ENCODE results near the gene TUB.

TUB gene

GRCh38 chr11:8095371-8095770 lies 14.4 kb downstream of the TUB start:
- H3K4me3 ChIP-seq (ENCODE audit: low read depth, low read length): no peak overlapping the region
- TF ChIP-seq, protein P1, sequence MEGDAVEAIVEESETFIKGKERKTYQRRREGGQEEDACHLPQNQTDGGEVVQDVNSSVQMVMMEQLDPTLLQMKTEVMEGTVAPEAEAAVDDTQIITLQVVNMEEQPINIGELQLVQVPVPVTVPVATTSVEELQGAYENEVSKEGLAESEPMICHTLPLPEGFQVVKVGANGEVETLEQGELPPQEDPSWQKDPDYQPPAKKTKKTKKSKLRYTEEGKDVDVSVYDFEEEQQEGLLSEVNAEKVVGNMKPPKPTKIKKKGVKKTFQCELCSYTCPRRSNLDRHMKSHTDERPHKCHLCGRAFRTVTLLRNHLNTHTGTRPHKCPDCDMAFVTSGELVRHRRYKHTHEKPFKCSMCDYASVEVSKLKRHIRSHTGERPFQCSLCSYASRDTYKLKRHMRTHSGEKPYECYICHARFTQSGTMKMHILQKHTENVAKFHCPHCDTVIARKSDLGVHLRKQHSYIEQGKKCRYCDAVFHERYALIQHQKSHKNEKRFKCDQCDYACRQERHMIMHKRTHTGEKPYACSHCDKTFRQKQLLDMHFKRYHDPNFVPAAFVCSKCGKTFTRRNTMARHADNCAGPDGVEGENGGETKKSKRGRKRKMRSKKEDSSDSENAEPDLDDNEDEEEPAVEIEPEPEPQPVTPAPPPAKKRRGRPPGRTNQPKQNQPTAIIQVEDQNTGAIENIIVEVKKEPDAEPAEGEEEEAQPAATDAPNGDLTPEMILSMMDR (IDR thresholded peaks at IDR 0.05; ENCODE audit: insufficient read depth, low read depth, low read length, missing control alignments): no peak
- no peak for DNase-seq (ENCODE audit: low read depth)

- TF ChIP-seq, protein P1 (IDR thresholded peaks at IDR 0.05; ENCODE audit: insufficient read depth, low read depth, low read length, missing control alignments): no peak
These were observed 15.0 kb downstream of the TUB start for GRCh38 chr11:8095806-8096522.

GRCh38 chr11:8096575-8096974 lies 15.6 kb downstream of the TUB start:
- TF ChIP-seq, protein P1 (IDR thresholded peaks at IDR 0.05; ENCODE audit: insufficient read depth, low read depth, low read length, missing control alignments): no peak
- no peak overlapping the region for H3K4me3 ChIP-seq (ENCODE audit: low read depth, low read length)
- no peak for DNase-seq (ENCODE audit: low read depth)

More at GRCh38 chr11:8095806-8096522, 15.0 kb downstream of the TUB start:
- no peak for DNase-seq (ENCODE audit: low read depth)
- H3K4me3 ChIP-seq (ENCODE audit: low read depth, low read length): no peak overlapping the region

DNA sequence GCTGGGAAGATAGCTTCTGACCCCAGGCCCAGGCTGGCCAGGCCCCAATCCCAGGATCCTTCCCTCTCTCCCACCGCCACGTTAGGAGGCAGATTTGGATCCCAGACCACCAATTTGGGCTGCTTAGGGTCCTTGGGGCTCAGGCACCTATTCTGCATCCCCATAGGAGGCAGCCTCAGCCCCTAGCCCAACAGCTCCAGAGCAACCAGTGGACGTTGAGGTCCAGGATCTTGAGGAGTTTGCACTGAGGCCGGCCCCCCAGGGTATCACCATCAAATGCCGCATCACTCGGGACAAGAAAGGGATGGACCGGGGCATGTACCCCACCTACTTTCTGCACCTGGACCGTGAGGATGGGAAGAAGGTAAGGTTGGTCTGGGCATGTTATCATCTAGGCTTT lies 16.1 kb downstream of the TUB start:
- TF ChIP-seq, protein P1 (IDR thresholded peaks at IDR 0.05; ENCODE audit: insufficient read depth, low read depth, low read length, missing control alignments): no peak
- DNase-seq (ENCODE audit: low read depth): no peak
- H3K4me3 ChIP-seq (ENCODE audit: low read depth, low read length): no peak overlapping the region

GRCh38 chr11:8097468-8097867 lies 16.5 kb downstream of the TUB start:
- TF ChIP-seq, protein P1 (IDR thresholded peaks at IDR 0.05; ENCODE audit: insufficient read depth, low read depth, low read length, missing control alignments): no peak
- DNase-seq (ENCODE audit: low read depth): no peak
- no peak overlapping the region for H3K4me3 ChIP-seq (ENCODE audit: low read depth, low read length)

- TF ChIP-seq, protein P1 (IDR thresholded peaks at IDR 0.05; ENCODE audit: insufficient read depth, low read depth, low read length, missing control alignments): no peak
- H3K4me3 ChIP-seq (ENCODE audit: low read depth, low read length): no peak overlapping the region
- DNase-seq (ENCODE audit: low read depth): no peak
These were observed 16.9 kb downstream of the TUB start for GRCh38 chr11:8097926-8098325.

DNA sequence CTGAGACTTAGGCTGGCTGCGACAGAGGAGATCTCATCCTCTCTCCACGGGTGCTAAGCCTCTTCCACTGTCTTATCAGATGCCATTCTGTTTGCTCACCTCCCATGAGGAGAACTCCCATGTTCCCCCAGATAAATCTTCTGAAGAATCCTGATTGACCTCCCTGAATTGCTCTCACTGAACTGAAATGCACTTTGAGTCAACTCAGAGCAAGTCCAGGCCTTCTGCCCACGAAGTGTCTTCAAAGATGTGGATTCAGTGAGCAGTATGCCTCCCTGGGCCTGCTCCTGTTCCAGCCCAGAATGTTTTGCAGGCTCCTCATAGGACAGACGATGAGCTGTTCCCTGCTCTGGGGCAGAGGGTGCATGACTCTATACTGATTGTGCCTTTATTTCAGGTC lies 17.4 kb downstream of the TUB start:
- TF ChIP-seq, protein P1 (IDR thresholded peaks at IDR 0.05; ENCODE audit: insufficient read depth, low read depth, low read length, missing control alignments): no peak
- no peak overlapping the region for H3K4me3 ChIP-seq (ENCODE audit: low read depth, low read length)
- no peak for DNase-seq (ENCODE audit: low read depth)
